IMR-90 (cell line): Measurements from ENCODE around the gene WDR13. TPM values are rescaled to one million over a fixed set of nuclear protein-coding genes. Genes with fewer than 3 reads are reported as not detected.

Experiments
- ATAC-seq: fragments of 200-7000 bp; cut with Tn5 transposase; 2 replicates; pipeline ENCODE4 v1.9.1; 2020; ENCODE audit warnings: low read depth, mild to moderate bottlenecking, moderate library complexity
- BruUV-seq: library from RNA; stranded (reverse); fragments of 400-500 nt; replicated peaks from 2 replicates; lab custom pipeline; 2021; lab: Mats Ljungman, UMichigan
- CTCF ChIA-PET: fragments of 300-600 bp; formaldehyde crosslinking; extraction: SDS; loops from one replicate; lab custom pipeline; 2021; ENCODE audit warnings: antibody characterized with exemption; lab: Yijun Ruan, JAX
- POLR2A ChIA-PET: fragments of 300-600 bp; sonication (Branson Sonifier 250); formaldehyde crosslinking; loops from one replicate; lab custom pipeline; 2022; ENCODE audit warnings: antibody characterized with exemption; ENCODE audit not compliant: unreplicated experiment; lab: Charles Lee
- DNase-seq: peaks from one replicate; pipeline ENCODE4 v3.0.0; 2013
- H2AFZ ChIP-seq: replicated peaks from 2 replicates; pipeline ENCODE3; 2013; ENCODE audit warnings: low read length, mild to moderate bottlenecking; ENCODE audit not compliant: poor library complexity
- H2AK5ac ChIP-seq: 2 replicates; pipeline ENCODE4 v1.6.1; 2013; ENCODE audit warnings: low read depth, low read length, inconsistent platforms
- H2AK9ac ChIP-seq: replicated peaks from 2 replicates; pipeline ENCODE3; 2013; ENCODE audit warnings: mild to moderate bottlenecking, low read depth, low read length, moderate library complexity; ENCODE audit not compliant: poor library complexity
- H2BK120ac ChIP-seq: 2 replicates; pipeline ENCODE4 v1.6.1; 2013; ENCODE audit warnings: low read depth, low read length, inconsistent platforms
- H2BK15ac ChIP-seq: 3 replicates; pipeline ENCODE4 v1.6.1; 2013; ENCODE audit warnings: low read depth, low read length, inconsistent platforms
- H2BK20ac ChIP-seq: 2 replicates; pipeline ENCODE4 v1.6.1; 2013; ENCODE audit warnings: low read depth, mild to moderate bottlenecking, inconsistent platforms, low read length, moderate library complexity
- H2BK5ac ChIP-seq: 2 replicates; pipeline ENCODE4 v1.6.1; 2013; ENCODE audit warnings: mild to moderate bottlenecking, low read depth, low read length, inconsistent platforms; ENCODE audit not compliant: poor library complexity, severe bottlenecking
- H3K14ac ChIP-seq: replicated peaks from 2 replicates; pipeline ENCODE4 v1.6.1; 2013; ENCODE audit warnings: low read depth, low read length, inconsistent platforms
- H3K18ac ChIP-seq: 2 replicates; pipeline ENCODE4 v1.6.1; 2013; ENCODE audit warnings: low read depth, low read length, control low read depth
- H3K23ac ChIP-seq: 2 replicates; pipeline ENCODE4 v1.6.1; 2013; ENCODE audit warnings: low read depth, low read length, inconsistent platforms
- H3K27ac ChIP-seq: 2 replicates; pipeline ENCODE4 v1.5.1; 2013; ENCODE audit warnings: mild to moderate bottlenecking, control low read depth, low read length; ENCODE audit not compliant: insufficient read depth
- H3K27me3 ChIP-seq: 2 replicates; pipeline ENCODE4 v1.6.1; 2013; ENCODE audit warnings: low read length; ENCODE audit not compliant: control insufficient read depth, insufficient read depth
- H3K36me3 ChIP-seq: 2 replicates; pipeline ENCODE4 v1.6.1; 2013; ENCODE audit warnings: low read length, mixed read lengths; ENCODE audit not compliant: control insufficient read depth, insufficient read depth
- H3K4ac ChIP-seq: 2 replicates; pipeline ENCODE4 v1.6.1; 2013; ENCODE audit warnings: low read depth, low read length, inconsistent platforms
- H3K4me1 ChIP-seq: 2 replicates; pipeline ENCODE4 v1.6.1; 2013; ENCODE audit warnings: low read length, mixed read lengths; ENCODE audit not compliant: control insufficient read depth, insufficient read depth
- H3K4me2 ChIP-seq: 2 replicates; pipeline ENCODE4 v1.6.1; 2013; ENCODE audit warnings: low read depth, mild to moderate bottlenecking, control low read depth, low read length, moderate library complexity
- H3K4me3 ChIP-seq: 2 replicates; pipeline ENCODE4 v1.5.1; 2013; ENCODE audit warnings: low read depth, mild to moderate bottlenecking, control low read depth, low read length, moderate library complexity; ENCODE audit not compliant: insufficient read depth
- H3K56ac ChIP-seq: 2 replicates; pipeline ENCODE4 v1.6.1; 2013; ENCODE audit warnings: low read length, inconsistent platforms; ENCODE audit not compliant: insufficient read depth; ENCODE audit errors: extremely low read depth
- H3K79me1 ChIP-seq, 2 experiments: 2 replicates each; pipeline ENCODE4 v1.6.1; 2013; ENCODE audit warnings: low read length in 2 of 2, inconsistent platforms in 1 of 2, low read depth in 1 of 2
- H3K9ac ChIP-seq: 2 replicates; pipeline ENCODE4 v1.6.1; 2013; ENCODE audit warnings: low read depth, low read length, control low read depth
- H3K9me1 ChIP-seq: 2 replicates; pipeline ENCODE4 v1.6.1; 2013; ENCODE audit warnings: low read length, inconsistent platforms; ENCODE audit not compliant: insufficient read depth
- H3K9me3 ChIP-seq: 2 replicates; pipeline ENCODE4 v1.6.1; 2013; ENCODE audit warnings: low read length; ENCODE audit not compliant: control insufficient read depth, insufficient read depth
- H4K20me1 ChIP-seq: 2 replicates; pipeline ENCODE4 v1.6.1; 2013; ENCODE audit warnings: low read length, inconsistent platforms; ENCODE audit not compliant: insufficient read depth
- H4K5ac ChIP-seq: 2 replicates; pipeline ENCODE4 v1.6.1; 2013; ENCODE audit warnings: mild to moderate bottlenecking, low read depth, low read length, control low read depth
- H4K8ac ChIP-seq, 2 experiments: 2 replicates each; pipeline ENCODE4 v1.6.1; 2013; ENCODE audit warnings: low read depth in 2 of 2, low read length in 2 of 2, control low read depth in 1 of 2, inconsistent platforms in 1 of 2
- H4K91ac ChIP-seq: 2 replicates; pipeline ENCODE4 v1.6.1; 2013; ENCODE audit warnings: low read depth, low read length, inconsistent platforms; ENCODE audit not compliant: insufficient read depth
- SMC3 ChIP-seq: fragments of 150-350 bp; IDR thresholded peaks from 2 replicates; pipeline ENCODE4 v1.6.1; 2016; ENCODE audit warnings: low read depth, mild to moderate bottlenecking, antibody characterized with exemption, low read length, moderate library complexity
- WGBS, 2 experiments: methylation state at CpG; one replicate each; pipeline versions ENCODE4 v1.1.5 to v1.1.7; 2013; ENCODE audit warnings: missing lambda C conversion rate in 2 of 2; ENCODE audit not compliant: insufficient read length in 1 of 2; ENCODE audit errors: extremely low coverage in 2 of 2; 5-methylcytosine and 5-hydroxymethylcytosine counted together
- dilution Hi-C: fragments of 300-500 bp; cut with HindIII; formaldehyde crosslinking; loops from one replicate; pipeline ENCODE4 v1.14.3; 2018; ENCODE audit warnings: low sequenced_read_pairs; ENCODE audit not compliant: unreplicated experiment
- in situ Hi-C: fragments of 300-500 bp; cut with MboI; formaldehyde crosslinking; loops from 3 replicates; pipeline ENCODE4 v1.14.3; 2019; ENCODE audit warnings: low sequenced_read_pairs, inconsistent platforms, mixed read lengths
- intact Hi-C: fragments of 100-400 bp; cut with micrococcal nuclease; formaldehyde crosslinking; loops from 2 replicates; pipeline ENCODE4 v1.10.0; 2022
- polyA plus RNA-seq, 3 experiments: library from polyadenylated mRNA; depleted of rRNA; stranded (reverse); fragments of >200 nt; gene quantifications; 2 replicates each; pipeline ENCODE4 v1.2.3, GENCODE V29; 2012; ENCODE audit warnings: low replicate concordance in 1 of 3
- total RNA-seq: library from RNA; depleted of rRNA; stranded (reverse); fragments of >200 nt; gene quantifications from 2 replicates; pipeline ENCODE4 v1.2.3, GENCODE V29; 2012

The WDR13 gene
- total and polyA plus RNA-seq, 2 of the 4 experiments (the other 2 are of a cell fraction): 62.7 to 153 TPM

- H2AK9ac ChIP-seq: no peak overlapping the region
- H2BK20ac ChIP-seq: no peak overlapping the region
- no peak overlapping the region for H4K8ac ChIP-seq
- no peak overlapping the region for H3K9ac ChIP-seq
- no peaks in the 10 kb centered on the region for H4K20me1 ChIP-seq
- intact Hi-C loops: no loop called here
- no peak overlapping the region for H4K5ac ChIP-seq
- no peak overlapping the region for H2AFZ ChIP-seq
- no peak overlapping the region for H2BK120ac ChIP-seq
- no peaks in the 10 kb centered on the region for H3K79me1 ChIP-seq
- DNase-seq (no peak), ATAC-seq (no peak)
- H2AK5ac ChIP-seq: no peak overlapping the region
- no peak overlapping the region for H3K14ac ChIP-seq
- WGBS, 2 experiments: no CpG with 5 or more reads among the region's 1 CpG
- in situ Hi-C loops: no loop called here
- dilution Hi-C loops: no loop called here
- H3K18ac ChIP-seq: no peak overlapping the region
- no peaks in the 10 kb centered on the region for H3K36me3 ChIP-seq
- no peak overlapping the region for H2BK5ac ChIP-seq
- no peaks in the 10 kb centered on the region for H3K9me1 ChIP-seq
- no peak overlapping the region for H3K56ac ChIP-seq
- ChIA-PET POLR2A (no interaction called here), CTCF (interaction anchor here (0.6 kb wide), 1 partner anchor 38 kb away, joined by 9 read pairs; no protein-coding TSS in a partner anchor)
- H3K9me3 ChIP-seq: no peaks in the 10 kb centered on the region
- no peaks in the 10 kb centered on the region for H3K4me1 ChIP-seq
- H3K4me3 ChIP-seq: no peak overlapping the region
- H3K4me2 ChIP-seq: no peak overlapping the region
- no peak overlapping the region for H3K23ac ChIP-seq
- H3K27ac ChIP-seq: no peak overlapping the region
- BruUV-seq: no TSS peak
- H3K27me3 ChIP-seq: peaks cover 5% of the 10 kb centered on the region
- H4K91ac ChIP-seq: no peak overlapping the region
- H2BK15ac ChIP-seq: no peak overlapping the region
- TF ChIP-seq SMC3: no peak
- H3K4ac ChIP-seq: no peak overlapping the region
These were observed 39.0 kb downstream of the WDR13 start for GRCh38 chrX:48636301-48636700.
